Activated CD4-positive, alpha-beta T cell treated with anti-CD3 and anti-CD28 coated beads, Interleukin-2, amount 50 U/mL, for 4 hours (primary cell): ENCODE results near the gene PROX2.

Experiments used
- DNase-seq, 2 experiments: peaks; one replicate each; pipeline ENCODE4 v3.0.0-alpha.2; 2020

The PROX2 gene

GRCh38 chr14:74841230-74842207 is 34.4 kb downstream of the PROX2 start:
- no peak for DNase-seq

- no peak for DNase-seq
Observed at GRCh38 chr14:74840603-74841030, 35.3 kb downstream of the PROX2 start.

- DNase-seq = no peak
Observed at GRCh38 chr14:74838166-74838565, 37.8 kb downstream of the PROX2 start.

GRCh38 chr14:74836251-74836960 is 39.5 kb downstream of the PROX2 start:
- DNase-seq = no peak

- no peak for DNase-seq
Observed at GRCh38 chr14:74835645-74836250, 40.2 kb downstream of the PROX2 start.

- DNase-seq = no peak
Observed at GRCh38 chr14:74834692-74835392, 41.1 kb downstream of the PROX2 start.

GRCh38 chr14:74832849-74833248 is 43.1 kb downstream of the PROX2 start:
- no peak for DNase-seq

- DNase-seq = no peak
Observed at GRCh38 chr14:74829251-74829650, 46.7 kb downstream of the PROX2 start.

GRCh38 chr14:74826574-74826973 is 49.4 kb downstream of the PROX2 start:
- DNase-seq = no peak
